K562 (cell line): Measurements from ENCODE around the gene CCL27. TPM values are rescaled to one million over a fixed set of nuclear protein-coding genes. Genes with fewer than 3 reads are reported as not detected.

Experiments used
- BACH1 ChIP-seq: fragments of 200-800 bp; sonication (Bioruptor generic); IDR thresholded peaks from 2 replicates; pipeline ENCODE4 v1.6.1; 2016; ENCODE audit warnings: missing genetic modification characterization, missing compliant biosample characterization
- CHD2 ChIP-seq: IDR thresholded peaks from 2 replicates; pipeline ENCODE4 v1.6.1; 2011; ENCODE audit warnings: low read depth, low read length
- CLOCK ChIP-seq: fragments of 250-450 bp; sonication (Bioruptor Pico); IDR thresholded peaks from 2 replicates; pipeline ENCODE4 v1.4.0; 2020; ENCODE audit warnings: mild to moderate bottlenecking, moderate library complexity, borderline replicate concordance
- FOS ChIP-seq: IDR thresholded peaks from 3 replicates; pipeline ENCODE4 v1.6.1; 2011; ENCODE audit not compliant: insufficient read length; ENCODE audit errors: extremely low read depth
- GTF2A2 ChIP-seq: IDR thresholded peaks from 2 replicates; pipeline ENCODE4 v1.6.1; 2016; ENCODE audit warnings: mild to moderate bottlenecking, missing genetic modification characterization, missing compliant biosample characterization
- MBD2 ChIP-seq: sonication (generic); IDR thresholded peaks from 2 replicates; pipeline ENCODE4 v1.6.1; 2016; ENCODE audit warnings: low read depth, borderline replicate concordance
- MXI1 ChIP-seq: IDR thresholded peaks from 2 replicates; pipeline ENCODE4 v1.6.1; 2011; ENCODE audit warnings: low read depth, mild to moderate bottlenecking, improper control_type of control experiment, low read length
- MYNN ChIP-seq, 2 experiments: sonication (generic); formaldehyde crosslinking in 1 of 2; IDR thresholded peaks; 2 replicates each; pipeline versions ENCODE4 v1.5.0 to v1.6.1; 2016 to 2020; ENCODE audit warnings: antibody characterized with exemption in 1 of 2, missing genetic modification reagents in 1 of 2
- PBX2 ChIP-seq, 2 experiments: IDR thresholded peaks in 1 of 2; conservative IDR thresholded peaks in 1 of 2; 2 replicates each; pipeline ENCODE4 v1.6.1; 2016; ENCODE audit warnings: low read depth in 2 of 2, mild to moderate bottlenecking in 1 of 2, missing compliant biosample characterization in 1 of 2, missing genetic modification characterization in 1 of 2, moderate library complexity in 1 of 2
- POU5F1 ChIP-seq: fragments of 150-350 bp; IDR thresholded peaks from 2 replicates; pipeline ENCODE4 v1.6.1; 2014; ENCODE audit warnings: borderline replicate concordance, low read length, low read depth, mild to moderate bottlenecking; ENCODE audit not compliant: partially characterized antibody
- PRDM10 ChIP-seq: fragments of 450-650 bp; IDR thresholded peaks from 2 replicates; pipeline ENCODE4 v1.6.1; 2018; ENCODE audit not compliant: partially characterized antibody
- PREB ChIP-seq: sonication (generic); formaldehyde crosslinking; IDR thresholded peaks from 2 replicates; pipeline ENCODE4 v1.8.1; 2023; ENCODE audit warnings: mild to moderate bottlenecking, missing genetic modification reagents
- RNF2 ChIP-seq: sonication (generic); IDR thresholded peaks from 2 replicates; pipeline ENCODE4 v1.6.1; 2016
- RUNX1 ChIP-seq: sonication (generic); IDR thresholded peaks from 2 replicates; pipeline ENCODE4 v1.6.1; 2016; ENCODE audit warnings: antibody characterized with exemption, low read depth
- ZEB2 ChIP-seq: fragments of 450-650 bp; IDR thresholded peaks from 2 replicates; pipeline ENCODE4 v1.6.1; 2016
- ZNF444 ChIP-seq: fragments of 250-450 bp; sonication (Bioruptor Pico); IDR thresholded peaks from 2 replicates; pipeline ENCODE4 v1.4.0; 2020; ENCODE audit warnings: mild to moderate bottlenecking, moderate library complexity
- ZNF583 ChIP-seq: fragments of 250-450 bp; sonication (Bioruptor Pico); IDR thresholded peaks from 2 replicates; pipeline ENCODE4 v1.4.0; 2020
- polyA plus RNA-seq, 8 experiments: library from polyadenylated mRNA; depleted of rRNA in 4 of 8; stranded (reverse) in 5 of 8; unstranded in 3 of 8; fragments of >200 nt; fragmentation: Nextera tagmentation in 2 of 8; fragmentation: Illumina TruSeq in 1 of 8; extraction: Ambion mirVana in 2 of 8; extraction: Trizol in 1 of 8; gene quantifications; 2 replicates each; pipeline versions ENCODE4 v1.2.1 to v1.2.3, GENCODE V29; 2011 to 2014; ENCODE audit warnings: inconsistent platforms in 1 of 8, missing spikeins in 1 of 8
- total RNA-seq, 7 experiments: library from RNA; depleted of rRNA in 6 of 7; stranded (reverse); fragments of >200 nt in 6 of 7; fragmentation: Illumina TruSeq in 2 of 7; extraction: Trizol in 2 of 7; gene quantifications; 2 replicates each; pipeline versions ENCODE4 v1.2.1 to v1.2.3, GENCODE V29; 2011 to 2021; ENCODE audit warnings: low replicate concordance in 1 of 7

CCL27 gene
- total and polyA plus RNA-seq, 9 of the 15 experiments (the other 6 are each of a cell fraction or from before 2014, with no cell fraction given) = 0.10 to 0.53 (median 0.27) TPM; not detected in 5

GRCh38 chr9:34651876-34652601, 10.4 kb downstream of the CCL27 start, which contains the start of gene IL11RA (continued):
- TF ChIP-seq PREB (CRISPR knock-in tag) = no peak
- TF ChIP-seq POU5F1 = no peak
- TF ChIP-seq BACH1 (tag) = no peak
- no peak for TF ChIP-seq RUNX1
- no peak for TF ChIP-seq ZNF583 (CRISPR knock-in tag)
- TF ChIP-seq PBX2 (CRISPR knock-in tag; IDR thresholded peaks at IDR 0.05; ENCODE audit: low read depth) = peak; percentile 28; the same call in 1 of the 2 replicates
- peak; percentile 92 for TF ChIP-seq PBX2 (tag; conservative IDR thresholded peaks at IDR 0.05; ENCODE audit: low read depth)
- no peak for TF ChIP-seq FOS
- TF ChIP-seq MXI1 = no peak
- TF ChIP-seq CHD2 = no peak
- no peak for TF ChIP-seq CLOCK (CRISPR knock-in tag)
- peak; percentile 54 for TF ChIP-seq MBD2
- no peak for TF ChIP-seq ZEB2
- peak; percentile 91 for TF ChIP-seq MYNN (IDR thresholded peaks at IDR 0.05)
- no peak for TF ChIP-seq MYNN (CRISPR knock-in tag; IDR thresholded peaks at IDR 0.05)
- no peak for TF ChIP-seq GTF2A2 (tag)
- peak; percentile 58 for TF ChIP-seq PRDM10
- TF ChIP-seq RNF2 = peak; percentile 41; the same call in 1 of the 2 replicates
- no peak for TF ChIP-seq ZNF444 (CRISPR knock-in tag)
